NCI-H2171 treated with DMSO at 0.1 percent for 48 hours (cell line): Measurements from ENCODE around the gene LZTFL1.

Experiments
- DNase-seq: peaks from one replicate; lab custom pipeline; 2025; lab: John Stamatoyannopoulos, UW

LZTFL1 gene

GRCh38 chr3:45807681-45808540, 34.0 kb downstream of the LZTFL1 start:
- no peak for DNase-seq

- no peak for DNase-seq
These were observed 34.8 kb downstream of the LZTFL1 start for GRCh38 chr3:45807133-45807532.

GRCh38 chr3:45806072-45806471, 35.8 kb downstream of the LZTFL1 start:
- no peak for DNase-seq

GRCh38 chr3:45803252-45803935, 38.5 kb downstream of the LZTFL1 start:
- no peak for DNase-seq

GRCh38 chr3:45802146-45802545, 39.8 kb downstream of the LZTFL1 start:
- DNase-seq = no peak

GRCh38 chr3:45800611-45801010, 41.3 kb downstream of the LZTFL1 start:
- no peak for DNase-seq

- no peak for DNase-seq
These were observed 42.3 kb downstream of the LZTFL1 start for GRCh38 chr3:45799586-45799985.

GRCh38 chr3:45798034-45798433, 43.9 kb downstream of the LZTFL1 start:
- DNase-seq = no peak

GRCh38 chr3:45796902-45797637, 44.8 kb downstream of the LZTFL1 start:
- no peak for DNase-seq

GRCh38 chr3:45795882-45796765, 45.8 kb downstream of the LZTFL1 start, which contains the start of gene SLC6A20:
SLC6A20 (minus strand) TSS chr3:45796536; CDS start chr3:45796419, 117 bp downstream.
- no peak for DNase-seq

- DNase-seq = no peak
These were observed 46.4 kb downstream of the LZTFL1 start for GRCh38 chr3:45795509-45795881.

- no peak for DNase-seq
These were observed 47.3 kb downstream of the LZTFL1 start for GRCh38 chr3:45794660-45795059.

- no peak for DNase-seq
These were observed 47.8 kb downstream of the LZTFL1 start for GRCh38 chr3:45794177-45794560.

- DNase-seq = no peak
These were observed 48.3 kb downstream of the LZTFL1 start for GRCh38 chr3:45793482-45794176.

- DNase-seq = no peak
These were observed 49.3 kb downstream of the LZTFL1 start for GRCh38 chr3:45792516-45793172.

- no peak for DNase-seq
These were observed 49.9 kb downstream of the LZTFL1 start for GRCh38 chr3:45792036-45792435.

- peak; percentile 53 for DNase-seq
These were observed 51.3 kb downstream of the LZTFL1 start for GRCh38 chr3:45790596-45790995.

- no peak for DNase-seq
These were observed 52.6 kb downstream of the LZTFL1 start for GRCh38 chr3:45789235-45789812.

- DNase-seq = no peak
These were observed 54.4 kb downstream of the LZTFL1 start for GRCh38 chr3:45787551-45787950.
